ENCODE data around the gene SRSF3. TPM values are rescaled to one million over a fixed set of nuclear protein-coding genes. Genes with fewer than 3 reads are reported as not detected.

Gene SRSF3
- polyA plus RNA-seq, 1 donor from 2014 or later, result 393 TPM

- Histone ChIP-seq H4K20me1 (ENCODE audit: insufficient read depth) (no peaks in the 10 kb centered on the region), H3K9me2 (ENCODE audit: insufficient read depth, low read length) (no peaks in the 10 kb centered on the region), H3K4me2 (ENCODE audit: low read length) (no peak overlapping the region), H3K27me3 (ENCODE audit: insufficient read depth, low read depth, low read length) (no peaks in the 10 kb centered on the region), H3K9ac (ENCODE audit: low read length) (no peak overlapping the region), H3F3A (ENCODE audit: insufficient read depth, low read length, poor library complexity, severe bottlenecking) (no peaks in the 10 kb centered on the region), H3K79me2 (replicated peaks; ENCODE audit: insufficient read depth, low read length) (no peaks in the 10 kb centered on the region), H3K27ac (ENCODE audit: low read length) (no peak overlapping the region), H3K36me3 (ENCODE audit: insufficient read depth, low read length) (no peaks in the 10 kb centered on the region), H3K4me3 (ENCODE audit: low read length) (no peak overlapping the region), H2AFZ (ENCODE audit: low read depth, low read length) (no peak overlapping the region), H3K9me3 (ENCODE audit: low read length) (no peaks in the 10 kb centered on the region)
- TF ChIP-seq, protein P1, sequence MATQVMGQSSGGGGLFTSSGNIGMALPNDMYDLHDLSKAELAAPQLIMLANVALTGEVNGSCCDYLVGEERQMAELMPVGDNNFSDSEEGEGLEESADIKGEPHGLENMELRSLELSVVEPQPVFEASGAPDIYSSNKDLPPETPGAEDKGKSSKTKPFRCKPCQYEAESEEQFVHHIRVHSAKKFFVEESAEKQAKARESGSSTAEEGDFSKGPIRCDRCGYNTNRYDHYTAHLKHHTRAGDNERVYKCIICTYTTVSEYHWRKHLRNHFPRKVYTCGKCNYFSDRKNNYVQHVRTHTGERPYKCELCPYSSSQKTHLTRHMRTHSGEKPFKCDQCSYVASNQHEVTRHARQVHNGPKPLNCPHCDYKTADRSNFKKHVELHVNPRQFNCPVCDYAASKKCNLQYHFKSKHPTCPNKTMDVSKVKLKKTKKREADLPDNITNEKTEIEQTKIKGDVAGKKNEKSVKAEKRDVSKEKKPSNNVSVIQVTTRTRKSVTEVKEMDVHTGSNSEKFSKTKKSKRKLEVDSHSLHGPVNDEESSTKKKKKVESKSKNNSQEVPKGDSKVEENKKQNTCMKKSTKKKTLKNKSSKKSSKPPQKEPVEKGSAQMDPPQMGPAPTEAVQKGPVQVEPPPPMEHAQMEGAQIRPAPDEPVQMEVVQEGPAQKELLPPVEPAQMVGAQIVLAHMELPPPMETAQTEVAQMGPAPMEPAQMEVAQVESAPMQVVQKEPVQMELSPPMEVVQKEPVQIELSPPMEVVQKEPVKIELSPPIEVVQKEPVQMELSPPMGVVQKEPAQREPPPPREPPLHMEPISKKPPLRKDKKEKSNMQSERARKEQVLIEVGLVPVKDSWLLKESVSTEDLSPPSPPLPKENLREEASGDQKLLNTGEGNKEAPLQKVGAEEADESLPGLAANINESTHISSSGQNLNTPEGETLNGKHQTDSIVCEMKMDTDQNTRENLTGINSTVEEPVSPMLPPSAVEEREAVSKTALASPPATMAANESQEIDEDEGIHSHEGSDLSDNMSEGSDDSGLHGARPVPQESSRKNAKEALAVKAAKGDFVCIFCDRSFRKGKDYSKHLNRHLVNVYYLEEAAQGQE (IDR thresholded peaks at IDR 0.05; ENCODE audit: borderline replicate concordance), result no peak
- TF ChIP-seq POLR2AphosphoS5 (IDR thresholded peaks at IDR 0.05) (no peak), RAD21 (conservative IDR thresholded peaks at IDR 0.05) (no peak), MXI1 (conservative IDR thresholded peaks at IDR 0.05; ENCODE audit: poor library complexity, severe bottlenecking) (no peak), EP300 (conservative IDR thresholded peaks at IDR 0.05; ENCODE audit: poor library complexity, severe bottlenecking) (no peak), EZH2 (IDR thresholded peaks at IDR 0.05; ENCODE audit: borderline replicate concordance, insufficient read depth, low read length, poor library complexity, severe bottlenecking) (no peak), TAF1 (IDR thresholded peaks at IDR 0.05; ENCODE audit: low read depth) (no peak), SMC3 (conservative IDR thresholded peaks at IDR 0.05; ENCODE audit: poor library complexity) (no peak)
- TF ChIP-seq, protein P2, sequence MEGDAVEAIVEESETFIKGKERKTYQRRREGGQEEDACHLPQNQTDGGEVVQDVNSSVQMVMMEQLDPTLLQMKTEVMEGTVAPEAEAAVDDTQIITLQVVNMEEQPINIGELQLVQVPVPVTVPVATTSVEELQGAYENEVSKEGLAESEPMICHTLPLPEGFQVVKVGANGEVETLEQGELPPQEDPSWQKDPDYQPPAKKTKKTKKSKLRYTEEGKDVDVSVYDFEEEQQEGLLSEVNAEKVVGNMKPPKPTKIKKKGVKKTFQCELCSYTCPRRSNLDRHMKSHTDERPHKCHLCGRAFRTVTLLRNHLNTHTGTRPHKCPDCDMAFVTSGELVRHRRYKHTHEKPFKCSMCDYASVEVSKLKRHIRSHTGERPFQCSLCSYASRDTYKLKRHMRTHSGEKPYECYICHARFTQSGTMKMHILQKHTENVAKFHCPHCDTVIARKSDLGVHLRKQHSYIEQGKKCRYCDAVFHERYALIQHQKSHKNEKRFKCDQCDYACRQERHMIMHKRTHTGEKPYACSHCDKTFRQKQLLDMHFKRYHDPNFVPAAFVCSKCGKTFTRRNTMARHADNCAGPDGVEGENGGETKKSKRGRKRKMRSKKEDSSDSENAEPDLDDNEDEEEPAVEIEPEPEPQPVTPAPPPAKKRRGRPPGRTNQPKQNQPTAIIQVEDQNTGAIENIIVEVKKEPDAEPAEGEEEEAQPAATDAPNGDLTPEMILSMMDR (IDR thresholded peaks at IDR 0.05; ENCODE audit: poor library complexity, severe bottlenecking), result no peak
These were observed 14.0 kb upstream of the SRSF3 start for GRCh38 chr6:36580184-36580526.

DNA sequence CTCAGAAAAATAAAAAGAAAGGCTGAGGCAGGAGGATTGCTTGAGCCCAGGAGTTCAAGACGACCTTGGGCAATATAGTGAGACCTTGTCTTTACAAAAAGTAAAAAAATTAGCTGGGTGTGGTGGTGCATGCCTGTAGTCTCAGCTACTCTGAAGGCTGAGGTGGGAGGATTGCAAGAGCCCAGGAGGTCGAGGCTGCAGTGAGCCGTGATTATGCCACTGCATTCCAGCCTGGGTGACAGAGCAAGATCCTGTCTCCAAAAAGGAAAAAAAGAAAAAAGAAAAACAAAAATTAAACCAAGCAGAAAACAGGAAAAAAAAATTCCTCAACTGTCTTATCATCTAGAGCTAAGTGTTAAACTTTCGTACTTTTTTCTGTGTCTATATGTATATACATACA, 12.4 kb upstream of the SRSF3 start:
- no peaks in the 10 kb centered on the region for H3K9me2 ChIP-seq (ENCODE audit: insufficient read depth, low read length)
- no peaks in the 10 kb centered on the region for H3K9me3 ChIP-seq (ENCODE audit: low read length)
- H4K20me1 ChIP-seq (ENCODE audit: insufficient read depth), result no peaks in the 10 kb centered on the region
- H3K36me3 ChIP-seq (ENCODE audit: insufficient read depth, low read length), result no peaks in the 10 kb centered on the region
- no peaks in the 10 kb centered on the region for H3F3A ChIP-seq (ENCODE audit: insufficient read depth, low read length, poor library complexity, severe bottlenecking)
- no peak overlapping the region for H3K9ac ChIP-seq (ENCODE audit: low read length)
- H3K79me2 ChIP-seq (replicated peaks; ENCODE audit: insufficient read depth, low read length), result no peaks in the 10 kb centered on the region
- no peak overlapping the region for H3K4me3 ChIP-seq (ENCODE audit: low read length)
- TF ChIP-seq TAF1 (IDR thresholded peaks at IDR 0.05; ENCODE audit: low read depth) (no peak), POLR2AphosphoS5 (IDR thresholded peaks at IDR 0.05) (no peak)
- TF ChIP-seq, protein P2 (IDR thresholded peaks at IDR 0.05; ENCODE audit: poor library complexity, severe bottlenecking), result no peak
- no peaks in the 10 kb centered on the region for H3K27me3 ChIP-seq (ENCODE audit: insufficient read depth, low read depth, low read length)
- H3K27ac ChIP-seq (ENCODE audit: low read length), result no peak overlapping the region
- H3K4me2 ChIP-seq (ENCODE audit: low read length), result no peak overlapping the region
- H2AFZ ChIP-seq (ENCODE audit: low read depth, low read length), result no peak overlapping the region
